KMS-11 (cell line): ENCODE measurements around the gene SPRR2B.

Experiments
- H2AFZ ChIP-seq: fragments of 200-600 bp; sonication (generic); 2 replicates; pipeline ENCODE4 v1.6.1; 2016; ENCODE audit warnings: antibody characterized with exemption, mixed run types, low read depth
- H3K27ac ChIP-seq: fragments of 200-600 bp; sonication (generic); 2 replicates; pipeline ENCODE4 v1.6.1; 2016; ENCODE audit warnings: mild to moderate bottlenecking, mixed run types
- H3K27me3 ChIP-seq: fragments of 200-600 bp; sonication (generic); 2 replicates; pipeline ENCODE4 v1.6.1; 2017; ENCODE audit warnings: mild to moderate bottlenecking, low read depth, mixed run types, moderate library complexity; ENCODE audit not compliant: insufficient read depth
- H3K36me3 ChIP-seq: fragments of 200-600 bp; sonication (generic); 2 replicates; pipeline ENCODE4 v1.6.1; 2017; ENCODE audit warnings: mild to moderate bottlenecking, mixed run types; ENCODE audit not compliant: insufficient read depth
- H3K4me1 ChIP-seq: fragments of 200-600 bp; sonication (generic); 2 replicates; pipeline ENCODE4 v1.6.1; 2016; ENCODE audit warnings: mild to moderate bottlenecking, low read depth, mixed run types; ENCODE audit not compliant: poor library complexity, severe bottlenecking
- H3K4me2 ChIP-seq: fragments of 200-600 bp; sonication (generic); 2 replicates; pipeline ENCODE4 v1.7.0; 2016; ENCODE audit warnings: mild to moderate bottlenecking, mixed run types
- H3K4me3 ChIP-seq: fragments of 200-600 bp; sonication (generic); IDR thresholded peaks from 2 replicates; pipeline ENCODE4 v1.6.1; 2017; ENCODE audit warnings: low read depth, low read length, mixed read lengths; ENCODE audit not compliant: insufficient read depth
- H3K79me2 ChIP-seq: fragments of 200-600 bp; sonication (generic); 2 replicates; pipeline ENCODE4 v1.6.1; 2016; ENCODE audit warnings: low read depth, mixed run types; ENCODE audit not compliant: insufficient read depth
- H3K9ac ChIP-seq: fragments of 200-600 bp; sonication (generic); 2 replicates; pipeline ENCODE4 v1.6.1; 2016; ENCODE audit warnings: mild to moderate bottlenecking, mixed run types
- H4K20me1 ChIP-seq: fragments of 200-600 bp; sonication (generic); 2 replicates; pipeline ENCODE4 v1.6.1; 2016; ENCODE audit warnings: mild to moderate bottlenecking, mixed run types; ENCODE audit not compliant: insufficient read depth
- CTCF ChIP-seq: fragments of 200-600 bp; sonication (generic); conservative IDR thresholded peaks from 2 replicates; pipeline ENCODE4 v1.6.1; 2017; ENCODE audit warnings: low read depth, mild to moderate bottlenecking, antibody characterized with exemption, low read length, moderate library complexity, mixed read lengths

The SPRR2B gene

GRCh38 chr1:153030895-153031294 lies 40.5 kb downstream of the SPRR2B start, which contains the start of gene SPRR1B:
TSS of gene SPRR1B (plus strand) at chr1:153031203. CDS start at chr1:153032346, 1,143 bp downstream.
- Histone ChIP-seq H3K4me2 (no peak within 1 kb of the TSS), H2AFZ (no peak within 1 kb of the TSS), H3K27ac (no peak within 1 kb of the TSS), H3K36me3 (no peaks in the 10 kb centered on the region), H3K9ac (no peak within 1 kb of the TSS), H3K27me3 (no peaks in the 10 kb centered on the region), H3K4me3 (no peak within 1 kb of the TSS), H3K4me1 (no peaks in the 10 kb centered on the region), H3K79me2 (no peaks in the 10 kb centered on the region), H4K20me1 (no peaks in the 10 kb centered on the region)
- TF ChIP-seq CTCF: no peak

GRCh38 chr1:153028766-153029165 lies 42.6 kb downstream of the SPRR2B start:
- TF ChIP-seq CTCF: no peak
- Histone ChIP-seq H2AFZ (no peak overlapping the region), H3K27ac (no peak overlapping the region), H3K4me2 (no peak overlapping the region), H4K20me1 (no peaks in the 10 kb centered on the region), H3K27me3 (no peaks in the 10 kb centered on the region), H3K4me3 (no peak overlapping the region), H3K79me2 (no peaks in the 10 kb centered on the region), H3K36me3 (no peaks in the 10 kb centered on the region), H3K9ac (no peak overlapping the region), H3K4me1 (no peaks in the 10 kb centered on the region)

- Histone ChIP-seq H3K4me2 (no peak overlapping the region), H3K9ac (no peak overlapping the region), H3K4me3 (no peak overlapping the region), H3K36me3 (no peaks in the 10 kb centered on the region), H4K20me1 (no peaks in the 10 kb centered on the region), H3K27me3 (no peaks in the 10 kb centered on the region), H3K79me2 (no peaks in the 10 kb centered on the region), H3K4me1 (no peaks in the 10 kb centered on the region), H2AFZ (no peak overlapping the region), H3K27ac (no peak overlapping the region)
- TF ChIP-seq CTCF: no peak
These were observed 45.6 kb downstream of the SPRR2B start for GRCh38 chr1:153025797-153026196.

- Histone ChIP-seq H3K4me2 (no peak overlapping the region), H3K4me1 (no peaks in the 10 kb centered on the region), H3K4me3 (no peak overlapping the region), H3K27me3 (no peaks in the 10 kb centered on the region), H3K36me3 (no peaks in the 10 kb centered on the region), H2AFZ (no peak overlapping the region), H3K79me2 (no peaks in the 10 kb centered on the region), H4K20me1 (no peaks in the 10 kb centered on the region), H3K9ac (no peak overlapping the region), H3K27ac (no peak overlapping the region)
- TF ChIP-seq CTCF: no peak
These were observed 47.0 kb downstream of the SPRR2B start for GRCh38 chr1:153024413-153024812.
